Tibial nerve (tissue), 4 donors: ENCODE data around the gene CREBRF. TPM values are rescaled to one million over a fixed set of nuclear protein-coding genes. Genes with fewer than 3 reads are reported as not detected.
A peak's percentile ranks its signal among the peaks of the same experiment; 100 is the strongest.

Experiments used
- DNase-seq, 2 donors: peaks; one replicate each; pipeline ENCODE4 v3.0.0-alpha.2; 2019; ENCODE audit warnings: low spot score in 2 of 2
- H3K27ac ChIP-seq, 4 donors: fragments of 200-600 bp; sonication (generic) in 3 of 4; one replicate each; pipeline ENCODE4 v1.5.1; 2017 to 2019; ENCODE audit warnings: mild to moderate bottlenecking in 1 of 4
- H3K27me3 ChIP-seq, 2 donors: fragments of 200-600 bp; sonication (generic) in 1 of 2; one replicate each; pipeline versions ENCODE4 v1.5.1 to v1.6.0; 2017 to 2019
- H3K36me3 ChIP-seq, 3 donors: fragments of 200-600 bp; sonication (generic); one replicate each; pipeline ENCODE4 v1.5.1; 2018 to 2019
- H3K4me1 ChIP-seq, 4 donors: fragments of 200-600 bp; sonication (generic) in 3 of 4; one replicate each; pipeline ENCODE4 v1.5.1; 2017 to 2019
- H3K4me3 ChIP-seq, 4 donors: fragments of 200-600 bp; sonication (generic) in 3 of 4; one replicate each; pipeline ENCODE4 v1.5.1; 2017 to 2019; ENCODE audit warnings: mild to moderate bottlenecking in 1 of 4, moderate library complexity in 1 of 4
- H3K9me3 ChIP-seq, 4 donors: fragments of 200-600 bp; sonication (generic) in 3 of 4; one replicate each; pipeline ENCODE4 v1.5.1; 2017 to 2019
- EP300 ChIP-seq, 2 donors: sonication (generic); formaldehyde crosslinking; IDR thresholded peaks; one replicate each; pipeline ENCODE4 v1.6.1; 2017; ENCODE audit warnings: antibody characterized with exemption in 2 of 2, mild to moderate bottlenecking in 1 of 2
- POLR2A ChIP-seq, 2 donors: fragments of 450-650 bp; IDR thresholded peaks; one replicate each; pipeline ENCODE4 v1.6.1; 2017; ENCODE audit warnings: antibody characterized with exemption in 2 of 2, mild to moderate bottlenecking in 2 of 2, moderate library complexity in 2 of 2
- WGBS, 2 donors: methylation state at CpG; one replicate each; pipeline ENCODE4 v1.1.5; 2018; 5-methylcytosine and 5-hydroxymethylcytosine counted together
- total RNA-seq, 4 donors: library from RNA; depleted of rRNA; stranded (reverse); fragments of >200 nt; gene quantifications; one replicate each; pipeline ENCODE4 v1.1.0, GENCODE V29; 2016
- TF ChIP-seq, protein P1 (sequence below), 5 experiments: fragments of 200-600 bp in 3 of 5; fragments of 450-650 bp in 2 of 5; sonication (generic) in 3 of 5; IDR thresholded peaks; one replicate each; pipeline ENCODE4 v1.5.1; 2016 to 2019; ENCODE audit warnings: antibody characterized with exemption in 5 of 5, mild to moderate bottlenecking in 3 of 5, moderate library complexity in 2 of 5

The CREBRF gene
- total RNA-seq, 4 donors from 2014 or later: 31.2 to 46.3 (median 40.5) TPM

GRCh38 chr5:173018358-173018757 lies 37.8 kb upstream of the CREBRF start:
- Histone ChIP-seq H3K36me3 (peaks cover 0 to 27% (median 0%) of the 10 kb centered on the region in 3 donors), H3K4me1 (peaks cover 0 to 33% (median 19%) of the 10 kb centered on the region in 4 donors), H3K27me3 (no peaks in the 10 kb centered on the region), H3K9me3 (no peaks in the 10 kb centered on the region), H3K4me3 (no peak overlapping the region), H3K27ac (peak overlapping the region in 1 of 4 donors; percentile 18)
- DNase-seq: no peak
- WGBS, 2 donors: 82 to 88% methylated on average over 4 of the region's 4 CpGs
- TF ChIP-seq, protein P1, sequence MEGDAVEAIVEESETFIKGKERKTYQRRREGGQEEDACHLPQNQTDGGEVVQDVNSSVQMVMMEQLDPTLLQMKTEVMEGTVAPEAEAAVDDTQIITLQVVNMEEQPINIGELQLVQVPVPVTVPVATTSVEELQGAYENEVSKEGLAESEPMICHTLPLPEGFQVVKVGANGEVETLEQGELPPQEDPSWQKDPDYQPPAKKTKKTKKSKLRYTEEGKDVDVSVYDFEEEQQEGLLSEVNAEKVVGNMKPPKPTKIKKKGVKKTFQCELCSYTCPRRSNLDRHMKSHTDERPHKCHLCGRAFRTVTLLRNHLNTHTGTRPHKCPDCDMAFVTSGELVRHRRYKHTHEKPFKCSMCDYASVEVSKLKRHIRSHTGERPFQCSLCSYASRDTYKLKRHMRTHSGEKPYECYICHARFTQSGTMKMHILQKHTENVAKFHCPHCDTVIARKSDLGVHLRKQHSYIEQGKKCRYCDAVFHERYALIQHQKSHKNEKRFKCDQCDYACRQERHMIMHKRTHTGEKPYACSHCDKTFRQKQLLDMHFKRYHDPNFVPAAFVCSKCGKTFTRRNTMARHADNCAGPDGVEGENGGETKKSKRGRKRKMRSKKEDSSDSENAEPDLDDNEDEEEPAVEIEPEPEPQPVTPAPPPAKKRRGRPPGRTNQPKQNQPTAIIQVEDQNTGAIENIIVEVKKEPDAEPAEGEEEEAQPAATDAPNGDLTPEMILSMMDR (IDR thresholded peaks at IDR 0.05): no peak
- TF ChIP-seq EP300 (IDR thresholded peaks at IDR 0.05): peak in 1 of 2 donors; percentile 44

GRCh38 chr5:173020154-173020581 lies 36.0 kb upstream of the CREBRF start:
- 71 to 80% methylated on average over 5 of the region's 5 CpGs for WGBS, 2 donors
- Histone ChIP-seq H3K4me1 (peaks cover 0 to 24% (median 18%) of the 10 kb centered on the region in 4 donors), H3K9me3 (no peaks in the 10 kb centered on the region), H3K4me3 (no peak overlapping the region), H3K27ac (no peak overlapping the region), H3K36me3 (peaks cover 0 to 29% (median 0%) of the 10 kb centered on the region in 3 donors), H3K27me3 (no peaks in the 10 kb centered on the region)
- TF ChIP-seq, protein P1 (IDR thresholded peaks at IDR 0.05): no peak
- DNase-seq: no peak

DNA sequence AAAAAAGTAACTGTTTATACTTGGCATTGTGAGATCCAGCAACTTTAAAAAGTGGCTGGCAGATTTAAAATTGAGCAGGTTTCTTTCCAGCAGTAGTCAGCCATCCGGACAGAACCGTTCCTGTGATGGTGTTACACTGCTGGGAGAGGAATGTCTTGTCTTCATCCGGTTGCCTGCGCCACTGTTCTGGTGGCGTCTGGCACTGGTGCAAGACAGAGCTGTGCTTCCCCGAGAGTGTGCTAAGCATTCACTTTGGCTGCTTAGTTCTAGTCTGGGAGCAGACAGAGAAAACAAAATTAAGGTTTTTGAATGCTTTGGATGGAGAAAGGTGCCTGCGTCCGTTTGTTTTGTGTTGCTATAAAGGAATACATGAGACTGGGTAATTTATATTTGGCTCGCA lies 35.5 kb upstream of the CREBRF start:
- Histone ChIP-seq H3K4me1 (peaks cover 0 to 20% (median 13%) of the 10 kb centered on the region in 4 donors), H3K27me3 (no peaks in the 10 kb centered on the region)
- WGBS, 2 donors: 74 to 81% methylated on average over 9 of the region's 9 CpGs

DNA sequence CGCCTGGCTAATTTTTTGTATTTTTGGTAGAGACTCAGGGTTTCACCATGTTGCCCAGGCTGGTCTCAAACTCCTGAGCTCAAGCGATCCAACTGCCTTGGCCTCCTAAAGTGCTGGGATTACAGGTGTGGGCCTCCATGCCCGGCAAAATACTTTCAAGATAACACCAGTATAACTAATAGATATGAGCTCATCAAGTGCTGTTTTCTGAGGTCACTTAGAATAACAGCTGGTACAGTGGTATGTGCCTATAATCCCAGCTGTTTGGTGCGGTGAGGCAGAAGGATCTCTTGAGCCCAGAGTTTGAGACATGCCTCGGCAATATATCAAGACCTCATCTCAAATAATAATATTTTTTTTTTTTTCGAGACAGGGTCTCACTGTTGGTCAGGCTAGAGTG lies 30.5 kb upstream of the CREBRF start:
- H3K4me3 ChIP-seq: no peak overlapping the region
- H3K36me3 ChIP-seq: peaks cover 0 to 26% (median 0%) of the 10 kb centered on the region in 3 donors
- DNase-seq: no peak
- H3K27ac ChIP-seq: no peak overlapping the region
- no peaks in the 10 kb centered on the region for H3K9me3 ChIP-seq
- WGBS, 2 donors: 88 to 92% methylated on average over 6 of the region's 6 CpGs
- TF ChIP-seq EP300 (IDR thresholded peaks at IDR 0.05): no peak
- no peaks in the 10 kb centered on the region for H3K27me3 ChIP-seq
- H3K4me1 ChIP-seq: peaks cover 0 to 23% (median 16%) of the 10 kb centered on the region in 4 donors

More for the DNA sequence above, 35.5 kb upstream of the CREBRF start:
- no peak for DNase-seq
- H3K36me3 ChIP-seq: peaks cover 0 to 29% (median 0%) of the 10 kb centered on the region in 3 donors
- H3K4me3 ChIP-seq: no peak overlapping the region
- no peak for TF ChIP-seq POLR2A (IDR thresholded peaks at IDR 0.05)
- TF ChIP-seq, protein P1 (IDR thresholded peaks at IDR 0.05): no peak
- no peak for TF ChIP-seq EP300 (IDR thresholded peaks at IDR 0.05)
- no peak overlapping the region for H3K27ac ChIP-seq
- no peaks in the 10 kb centered on the region for H3K9me3 ChIP-seq

- no peak for TF ChIP-seq POLR2A (IDR thresholded peaks at IDR 0.05)
- 84 to 85% methylated on average over 7 of the region's 7 CpGs for WGBS, 2 donors
- peaks cover 0 to 21% (median 16%) of the 10 kb centered on the region in 4 donors for H3K4me1 ChIP-seq
- no peak overlapping the region for H3K4me3 ChIP-seq
- no peak for DNase-seq
- peak overlapping the region in 1 of 4 donors; percentile 44 for H3K27ac ChIP-seq
- H3K27me3 ChIP-seq: no peaks in the 10 kb centered on the region
- H3K9me3 ChIP-seq: no peaks in the 10 kb centered on the region
- peaks cover 0 to 7% (median 0%) of the 10 kb centered on the region in 3 donors for H3K36me3 ChIP-seq
Measured at GRCh38 chr5:173027905-173028304, 28.2 kb upstream of the CREBRF start.

GRCh38 chr5:173028811-173029327 lies 27.3 kb upstream of the CREBRF start:
- peaks cover 0 to 26% (median 16%) of the 10 kb centered on the region in 4 donors for H3K4me1 ChIP-seq
- peak overlapping the region in 3 of 4 donors; percentile 10 to 80 (median 18) for H3K27ac ChIP-seq
- no peaks in the 10 kb centered on the region for H3K36me3 ChIP-seq
- DNase-seq: no peak
- H3K27me3 ChIP-seq: no peaks in the 10 kb centered on the region
- 59 to 64% methylated on average over 4 of the region's 4 CpGs for WGBS, 2 donors
- no peak overlapping the region for H3K4me3 ChIP-seq
- TF ChIP-seq, protein P1 (IDR thresholded peaks at IDR 0.05): no peak
- H3K9me3 ChIP-seq: no peaks in the 10 kb centered on the region
